K562 (cell line): ENCODE measurements around the gene ERMN. TPM values are rescaled to one million over a fixed set of nuclear protein-coding genes. Genes with fewer than 3 reads are reported as not detected.
A peak's percentile ranks its signal among the peaks of the same experiment; 100 is the strongest.

ENCODE experiments used
- CXXC5 ChIP-seq: fragments of 250-450 bp; sonication (Bioruptor Pico); IDR thresholded peaks from 2 replicates; pipeline ENCODE4 v1.8.0; 2022; ENCODE audit warnings: inconsistent platforms, mild to moderate bottlenecking, moderate library complexity
- EP300 ChIP-seq: IDR thresholded peaks from 2 replicates; pipeline ENCODE4 v1.6.1; 2012; ENCODE audit warnings: low read length, improper control_type of control experiment
- GTF2A2 ChIP-seq: IDR thresholded peaks from 2 replicates; pipeline ENCODE4 v1.6.1; 2016; ENCODE audit warnings: mild to moderate bottlenecking, missing genetic modification characterization, missing compliant biosample characterization
- HDAC2 ChIP-seq: fragments of 450-650 bp; IDR thresholded peaks from 2 replicates; pipeline ENCODE4 v1.6.1; 2016; ENCODE audit warnings: mild to moderate bottlenecking
- HSF4 ChIP-seq: fragments of 250-450 bp; sonication (Bioruptor Pico); IDR thresholded peaks from 2 replicates; pipeline ENCODE4 v2.1.2; 2022; ENCODE audit warnings: mild to moderate bottlenecking, moderate library complexity, borderline replicate concordance
- RFX7 ChIP-seq: fragments of 250-450 bp; sonication (Bioruptor Pico); IDR thresholded peaks from 2 replicates; pipeline ENCODE4 v1.5.1; 2021; ENCODE audit warnings: mild to moderate bottlenecking
- SP1 ChIP-seq: sonication (generic); formaldehyde crosslinking; IDR thresholded peaks from 2 replicates; pipeline ENCODE4 v1.8.1; 2022; ENCODE audit warnings: mild to moderate bottlenecking, missing genetic modification reagents
- ZBTB1 ChIP-seq: sonication (generic); formaldehyde crosslinking; IDR thresholded peaks from 2 replicates; pipeline ENCODE4 v1.8.1; 2023; ENCODE audit warnings: missing genetic modification reagents, low read depth, mild to moderate bottlenecking, borderline replicate concordance
- ZBTB26 ChIP-seq: fragments of 450-650 bp; formaldehyde crosslinking; IDR thresholded peaks from 2 replicates; pipeline ENCODE4 v1.4.0; 2022; ENCODE audit warnings: missing genetic modification characterization
- ZBTB5 ChIP-seq: fragments of 450-650 bp; IDR thresholded peaks from 2 replicates; pipeline ENCODE4 v1.6.1; 2017; ENCODE audit warnings: antibody characterized with exemption
- ZNF780A ChIP-seq: fragments of 250-450 bp; sonication (Bioruptor Pico); IDR thresholded peaks from 2 replicates; pipeline ENCODE4 v1.5.0; 2021; ENCODE audit warnings: mild to moderate bottlenecking
- polyA plus RNA-seq, 8 experiments: library from polyadenylated mRNA; depleted of rRNA in 4 of 8; stranded (reverse) in 5 of 8; unstranded in 3 of 8; fragments of >200 nt; fragmentation: Nextera tagmentation in 2 of 8; fragmentation: Illumina TruSeq in 1 of 8; extraction: Ambion mirVana in 2 of 8; extraction: Trizol in 1 of 8; gene quantifications; 2 replicates each; pipeline versions ENCODE4 v1.2.1 to v1.2.3, GENCODE V29; 2011 to 2014; ENCODE audit warnings: inconsistent platforms in 1 of 8, missing spikeins in 1 of 8
- total RNA-seq, 7 experiments: library from RNA; depleted of rRNA in 6 of 7; stranded (reverse); fragments of >200 nt in 6 of 7; fragmentation: Illumina TruSeq in 2 of 7; extraction: Trizol in 2 of 7; gene quantifications; 2 replicates each; pipeline versions ENCODE4 v1.2.1 to v1.2.3, GENCODE V29; 2011 to 2021; ENCODE audit warnings: low replicate concordance in 1 of 7

Gene ERMN
- total and polyA plus RNA-seq, 9 of the 15 experiments (the other 6 are each of a cell fraction or from before 2014, with no cell fraction given) = 0.03 to 0.11 (median 0.05) TPM; not detected in 3

GRCh38 chr2:157303612-157304011 lies 22.0 kb downstream of the ERMN start (continued):
- TF ChIP-seq ZBTB5 = no peak
- TF ChIP-seq ZNF780A = no peak
- no peak for TF ChIP-seq ZBTB26
- peak; percentile 38; the same call in 1 of the 2 replicates for TF ChIP-seq EP300
- TF ChIP-seq RFX7 = no peak
- TF ChIP-seq HSF4 (CRISPR knock-in tag) = no peak
- TF ChIP-seq CXXC5 (CRISPR knock-in tag) = 0 out of 2 replicates have a peak, but pooled peaks have one; percentile 14
- no peak for TF ChIP-seq SP1 (CRISPR knock-in tag)
- TF ChIP-seq GTF2A2 (tag) = no peak
- no peak for TF ChIP-seq ZBTB1 (CRISPR knock-in tag)
- 0 out of 2 replicates have a peak, but pooled peaks have one; percentile 34 for TF ChIP-seq HDAC2
- TF ChIP-seq, all 486 proteins: peak for 15
